ENCODE data around the gene SPACA7. TPM values are rescaled to one million over a fixed set of nuclear protein-coding genes. Genes with fewer than 3 reads are reported as not detected.
"Not testable (repeated sequence)": the region's sequence is repeated elsewhere in the genome, so short reads cannot be mapped to it uniquely, and the experiment has no call there.

Gene SPACA7
- total RNA-seq, 1 experiment from 2014 or later, result not detected

GRCh38 chr13:112433517-112433916 lies 57.4 kb downstream of the SPACA7 start:
- peaks cover 0 to 13% of the 10 kb centered on the region in 2 experiments; a peak in 3 of 4 replicates for H3K9me3 ChIP-seq (ENCODE audit: control insufficient read depth in 1 of 2, insufficient read depth in 1 of 2, low read depth in 1 of 2, low read length in 2 of 2)
- H3K4me3 ChIP-seq (replicated peaks in 1 of 2; ENCODE audit: low read depth in 1 of 2, low read length in 2 of 2); ATAC-seq; H3K27me3 ChIP-seq (ENCODE audit: insufficient read depth, low read length); H4K20me1 ChIP-seq (ENCODE audit: insufficient read depth); DNase-seq (ENCODE audit: low read depth, low spot score); H2AFZ ChIP-seq (ENCODE audit: low read depth, low read length, poor library complexity, severe bottlenecking); H3K79me2 ChIP-seq (ENCODE audit: insufficient read depth, low read length); H3K9ac ChIP-seq (ENCODE audit: low read length); RAD21 ChIA-PET (ENCODE audit: low non-redundant PET in 1 of 2, low total read pairs in 2 of 2, uncharacterized antibody in 2 of 2, unreplicated experiment in 2 of 2); H3K4me2 ChIP-seq (ENCODE audit: low read length); H3K27ac ChIP-seq (ENCODE audit: low read depth, low read length); CTCF ChIA-PET; H3K4me1 ChIP-seq (ENCODE audit: control insufficient read depth in 1 of 2, insufficient read depth in 2 of 2, low read length in 2 of 2); POLR2A ChIA-PET; H3K9me2 ChIP-seq (ENCODE audit: insufficient read depth); BruUV-seq (replicated peaks); H3K36me3 ChIP-seq (ENCODE audit: control insufficient read depth in 1 of 2, insufficient read depth in 2 of 2, low read length in 2 of 2): not testable (repeated sequence)
- intact Hi-C loops (cut with micrococcal nuclease), result loop anchor here (10.0 kb wide), 1 partner anchor 329 kb away; no protein-coding TSS in a partner anchor

- no peak overlapping the region for H2AFZ ChIP-seq (ENCODE audit: low read depth, low read length, poor library complexity, severe bottlenecking)
- no peaks in the 10 kb centered on the region for H3K4me1 ChIP-seq (ENCODE audit: control insufficient read depth in 1 of 2, insufficient read depth in 2 of 2, low read length in 2 of 2)
- POLR2A ChIA-PET, result no interaction called here
- RAD21 ChIA-PET (ENCODE audit: low non-redundant PET in 1 of 2, low total read pairs in 2 of 2, uncharacterized antibody in 2 of 2, unreplicated experiment in 2 of 2), result no interaction called here
- no peak overlapping the region for H3K4me3 ChIP-seq (replicated peaks in 1 of 2; ENCODE audit: low read depth in 1 of 2, low read length in 2 of 2)
- H3K27ac ChIP-seq (ENCODE audit: low read depth, low read length), result no peak overlapping the region
- no TSS peak for BruUV-seq (replicated peaks)
- ATAC-seq, result no peak
- no peaks in the 10 kb centered on the region for H4K20me1 ChIP-seq (ENCODE audit: insufficient read depth)
- peaks cover 6% of the 10 kb centered on the region; the same call in 1 of the 2 replicates for H3K27me3 ChIP-seq (ENCODE audit: insufficient read depth, low read length)
- TF ChIP-seq SIN3A (IDR thresholded peaks at IDR 0.05; ENCODE audit: low read depth), result no peak
- TF ChIP-seq JUND (IDR thresholded peaks at IDR 0.05), result no peak
- no peak for TF ChIP-seq FOSL1 (IDR thresholded peaks at IDR 0.05; ENCODE audit: low read depth)
- TF ChIP-seq EZH2phosphoT487 (IDR thresholded peaks at IDR 0.05; ENCODE audit: borderline replicate concordance), result no peak
- no peak for TF ChIP-seq EGR1 (IDR thresholded peaks at IDR 0.05; ENCODE audit: low read depth)
- TF ChIP-seq REST (IDR thresholded peaks at IDR 0.05; ENCODE audit: low read depth), result no peak
- TF ChIP-seq POLR2AphosphoS5 (IDR thresholded peaks at IDR 0.05; ENCODE audit: low read depth, low read length), result no peak
- no peak overlapping the region for H3K9ac ChIP-seq (ENCODE audit: low read length)
- CTCF ChIA-PET, result no interaction called here
- no peak overlapping the region for H3K4me2 ChIP-seq (ENCODE audit: low read length)
- H3K36me3 ChIP-seq (ENCODE audit: control insufficient read depth in 1 of 2, insufficient read depth in 2 of 2, low read length in 2 of 2), result no peaks in the 10 kb centered on the region
- peaks cover 0 to 13% of the 10 kb centered on the region in 2 experiments; a peak in 3 of 4 replicates for H3K9me3 ChIP-seq (ENCODE audit: control insufficient read depth in 1 of 2, insufficient read depth in 1 of 2, low read depth in 1 of 2, low read length in 2 of 2)
- no peaks in the 10 kb centered on the region for H3K9me2 ChIP-seq (ENCODE audit: insufficient read depth)
- no peak for DNase-seq (ENCODE audit: low read depth, low spot score)
- intact Hi-C loops (cut with micrococcal nuclease), result loop anchor here (10.0 kb wide), 1 partner anchor 329 kb away; no protein-coding TSS in a partner anchor
- H3K79me2 ChIP-seq (ENCODE audit: insufficient read depth, low read length), result no peaks in the 10 kb centered on the region
Measured at GRCh38 chr13:112434032-112434431, 57.9 kb downstream of the SPACA7 start.

Measured in HCT116 (cell line).